Mammary epithelial cell (primary cell): ENCODE results near the gene ZNF497.

Source experiments
- EZH2 ChIP-seq: IDR thresholded peaks from 2 replicates; pipeline ENCODE4 v1.6.1; 2012; ENCODE audit warnings: low read length, inconsistent platforms, borderline replicate concordance
- TF ChIP-seq, protein P1 (sequence below), 2 donors: IDR thresholded peaks in 1 of 2; conservative IDR thresholded peaks in 1 of 2; 2 replicates each; pipeline ENCODE4 v1.5.1; 2011 to 2012; ENCODE audit warnings: inconsistent platforms in 2 of 2, low read length in 2 of 2, mild to moderate bottlenecking in 2 of 2, control low read depth in 1 of 2, low read depth in 1 of 2; ENCODE audit not compliant: insufficient read depth in 1 of 2; ENCODE audit errors: extremely low read depth in 1 of 2

DNA sequence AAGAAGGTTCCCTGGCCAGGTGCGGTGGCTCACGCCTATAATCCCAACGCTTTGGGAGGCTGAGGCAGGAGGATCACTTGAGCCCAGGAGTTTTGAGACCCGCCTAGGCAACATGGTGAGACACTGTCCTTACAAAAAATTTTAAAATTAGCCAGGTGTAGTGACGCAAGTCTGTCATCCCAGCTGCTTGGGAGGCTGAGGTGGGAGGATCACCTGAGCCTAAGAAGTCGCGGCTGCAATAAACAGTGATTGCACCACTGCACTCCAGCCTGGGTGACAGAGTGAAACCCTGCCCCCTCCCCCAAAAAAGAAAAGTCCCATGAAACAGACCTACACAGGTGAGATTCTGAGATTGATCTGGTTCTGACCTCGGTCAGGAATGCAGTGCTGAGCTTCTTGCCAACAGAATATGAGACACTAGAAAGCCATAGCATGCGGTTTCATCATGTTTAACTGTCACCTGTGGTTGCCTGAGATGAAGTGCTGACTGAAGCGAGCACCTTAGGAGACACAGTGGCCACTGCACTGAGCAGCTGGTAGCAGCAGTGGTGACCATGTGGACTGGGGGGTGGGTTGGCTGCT, 7.2 kb downstream of the ZNF497 start:
- TF ChIP-seq, protein P1, sequence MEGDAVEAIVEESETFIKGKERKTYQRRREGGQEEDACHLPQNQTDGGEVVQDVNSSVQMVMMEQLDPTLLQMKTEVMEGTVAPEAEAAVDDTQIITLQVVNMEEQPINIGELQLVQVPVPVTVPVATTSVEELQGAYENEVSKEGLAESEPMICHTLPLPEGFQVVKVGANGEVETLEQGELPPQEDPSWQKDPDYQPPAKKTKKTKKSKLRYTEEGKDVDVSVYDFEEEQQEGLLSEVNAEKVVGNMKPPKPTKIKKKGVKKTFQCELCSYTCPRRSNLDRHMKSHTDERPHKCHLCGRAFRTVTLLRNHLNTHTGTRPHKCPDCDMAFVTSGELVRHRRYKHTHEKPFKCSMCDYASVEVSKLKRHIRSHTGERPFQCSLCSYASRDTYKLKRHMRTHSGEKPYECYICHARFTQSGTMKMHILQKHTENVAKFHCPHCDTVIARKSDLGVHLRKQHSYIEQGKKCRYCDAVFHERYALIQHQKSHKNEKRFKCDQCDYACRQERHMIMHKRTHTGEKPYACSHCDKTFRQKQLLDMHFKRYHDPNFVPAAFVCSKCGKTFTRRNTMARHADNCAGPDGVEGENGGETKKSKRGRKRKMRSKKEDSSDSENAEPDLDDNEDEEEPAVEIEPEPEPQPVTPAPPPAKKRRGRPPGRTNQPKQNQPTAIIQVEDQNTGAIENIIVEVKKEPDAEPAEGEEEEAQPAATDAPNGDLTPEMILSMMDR (conservative IDR thresholded peaks at IDR 0.05 in 1 of 2, IDR thresholded peaks at IDR 0.05 in 1 of 2; ENCODE audit: extremely low read depth in 1 of 2, insufficient read depth in 1 of 2, low read depth in 1 of 2, low read length in 2 of 2): no peak
- no peak for TF ChIP-seq EZH2
